Measurements from ENCODE around the gene USP7.
"Not testable (repeated sequence)": the region's sequence is repeated elsewhere in the genome, so short reads cannot be mapped to it uniquely, and the experiment has no call there.

USP7 gene

DNA sequence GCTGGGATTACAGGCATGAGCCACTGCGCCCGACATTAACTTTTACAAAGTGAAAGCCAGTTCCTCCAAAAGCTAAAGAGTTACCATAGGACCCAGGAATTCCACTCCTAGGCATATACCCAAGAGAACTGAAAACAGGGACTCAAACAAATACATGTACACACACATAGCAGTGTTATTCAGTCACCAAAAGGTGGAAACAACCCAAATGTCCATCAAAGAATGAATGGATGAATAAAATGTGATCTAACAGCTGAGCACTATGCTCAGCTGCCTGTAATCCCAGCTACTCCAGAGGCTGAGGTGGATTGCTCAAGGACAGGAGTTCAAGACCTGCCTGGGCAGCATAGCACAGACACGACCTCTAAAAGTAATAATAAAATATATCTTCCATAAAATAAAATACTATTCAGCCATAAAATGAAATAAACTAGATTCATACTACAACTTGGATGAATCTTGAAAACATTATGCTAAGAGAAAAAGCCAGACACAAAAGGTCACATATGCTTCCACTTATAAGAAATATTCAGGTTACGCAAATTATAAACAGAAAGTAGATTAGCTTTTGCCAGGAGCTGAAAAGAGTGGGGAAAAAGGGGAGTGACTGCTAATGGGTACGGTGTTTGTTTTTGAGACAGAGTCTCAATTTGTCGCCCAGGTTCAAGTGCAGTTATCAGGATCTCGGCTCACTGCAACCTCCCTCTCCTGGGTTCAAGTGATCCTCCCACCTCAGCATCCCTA, 9.3 kb upstream of the USP7 start:
- no peak for DNase-seq

DNA sequence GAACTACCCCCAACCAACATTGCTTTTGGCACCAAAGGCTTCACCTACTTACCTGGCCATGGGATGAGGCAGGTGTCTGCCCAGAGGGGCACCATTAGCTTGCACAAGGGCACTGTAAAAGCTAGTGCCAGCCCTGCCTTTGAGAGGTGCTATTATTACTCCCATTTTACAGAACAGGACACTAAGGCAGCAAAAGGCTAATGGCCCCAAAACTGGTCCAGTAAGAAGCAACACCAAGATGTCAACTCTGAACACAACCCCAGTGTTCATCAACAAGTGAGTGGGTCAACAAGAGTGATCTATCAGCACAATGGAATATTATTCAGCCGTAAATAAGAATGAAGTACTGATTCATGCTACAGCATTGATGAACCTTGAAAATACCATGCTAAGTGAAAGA, 7.7 kb upstream of the USP7 start:
- DNase-seq, result no peak

DNA sequence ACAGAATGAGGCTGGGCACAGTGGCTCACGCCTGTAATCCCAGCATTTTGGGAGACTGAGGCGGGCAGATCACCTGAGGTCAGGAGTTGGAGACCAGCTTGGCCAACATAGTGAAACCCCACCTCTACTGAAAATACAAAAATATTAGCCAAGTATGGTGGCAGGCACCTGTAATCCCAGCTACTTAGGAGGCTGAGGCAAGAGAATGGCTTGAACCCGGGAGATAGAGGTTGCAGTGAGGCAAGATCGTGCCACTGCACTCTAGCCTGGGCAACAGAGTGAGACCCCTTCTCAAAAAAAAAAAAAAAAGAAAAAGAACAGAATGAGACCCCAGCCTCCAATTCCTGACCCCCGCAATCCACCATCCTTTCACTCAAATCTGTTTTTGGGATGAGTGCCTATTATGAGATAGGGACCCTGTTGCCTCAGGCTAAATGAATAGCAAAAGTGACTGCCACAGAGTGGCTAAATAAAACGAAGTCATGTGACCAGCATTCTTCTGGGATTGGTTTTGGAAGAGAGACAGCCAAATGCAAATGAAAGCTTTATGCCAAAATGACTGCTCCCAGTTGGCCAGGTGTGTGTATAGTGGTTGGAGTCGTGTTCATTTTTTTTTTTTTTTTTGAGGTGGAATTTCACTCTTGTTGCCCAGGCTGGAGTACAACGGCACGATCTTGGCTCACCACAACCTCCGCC, 5.6 kb upstream of the USP7 start:
- not testable (repeated sequence) for DNase-seq

DNA sequence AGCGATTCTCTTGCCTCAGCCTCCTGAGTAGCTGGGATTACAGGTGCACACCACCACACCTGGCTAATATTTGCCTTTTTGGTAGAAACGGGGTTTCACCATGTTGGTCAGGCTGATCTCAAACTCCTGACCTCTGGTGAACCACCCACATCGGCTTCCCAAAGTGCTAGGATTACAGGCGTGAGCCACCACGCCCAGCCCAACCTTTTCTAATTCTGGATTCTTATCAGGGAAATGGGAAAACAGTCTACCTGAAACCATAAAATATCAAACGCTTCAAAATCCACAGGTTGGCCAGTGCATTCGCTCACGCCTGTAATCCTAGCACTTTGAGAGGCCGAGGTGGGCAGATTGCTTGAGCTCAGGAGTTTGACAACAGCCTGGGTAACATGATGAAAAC, 4.3 kb upstream of the USP7 start:
- DNase-seq, result not testable (repeated sequence)

DNA sequence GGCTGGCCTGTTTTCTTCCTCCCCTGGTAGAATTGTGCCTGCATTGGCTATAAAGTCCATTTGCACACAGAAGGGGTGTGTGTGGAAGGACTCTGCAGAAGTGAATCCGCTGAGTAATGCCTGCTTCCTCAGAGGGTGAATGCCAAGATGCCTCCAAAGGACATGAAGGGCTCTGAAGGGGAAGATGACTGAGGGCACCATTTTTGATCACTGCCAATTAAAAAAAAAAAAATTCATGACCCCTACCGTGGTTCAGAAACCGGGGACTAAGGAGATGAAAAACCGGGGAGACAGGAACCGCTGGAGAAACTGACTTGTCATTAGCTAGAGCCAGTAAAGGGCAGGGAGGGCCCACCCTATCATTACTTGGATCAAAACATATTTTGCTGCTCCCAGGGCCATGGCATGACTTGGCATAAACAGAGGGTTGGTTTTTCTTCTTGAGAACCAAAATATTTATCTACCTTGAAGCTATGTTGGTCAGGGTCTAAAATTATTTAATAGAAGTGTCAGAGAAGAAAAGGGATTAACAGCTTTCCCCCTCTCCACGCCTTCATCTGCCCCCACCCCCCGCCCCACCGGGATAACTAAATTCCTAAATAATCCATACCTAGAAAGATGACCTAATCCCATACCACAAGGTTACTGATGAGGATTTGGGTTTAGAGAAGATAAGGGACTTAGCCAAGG, 3.6 kb upstream of the USP7 start:
- DNase-seq, result no peak

DNA sequence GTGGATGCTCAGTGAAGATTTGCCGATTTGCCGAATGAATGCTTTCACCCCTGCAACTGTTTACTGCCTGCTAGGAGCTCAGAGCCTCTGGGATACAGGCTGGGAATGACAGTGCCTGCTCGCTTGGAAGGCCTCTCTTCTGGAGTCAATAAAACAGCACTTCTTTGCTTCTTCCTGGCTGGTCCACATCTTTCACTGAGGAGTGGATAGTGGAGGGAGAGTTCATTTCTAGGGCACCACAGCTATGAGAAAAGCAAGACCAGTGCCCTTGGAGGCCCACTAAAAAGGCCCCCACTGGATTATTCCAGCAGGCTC, 3.1 kb upstream of the USP7 start:
- DNase-seq, result no peak

DNA sequence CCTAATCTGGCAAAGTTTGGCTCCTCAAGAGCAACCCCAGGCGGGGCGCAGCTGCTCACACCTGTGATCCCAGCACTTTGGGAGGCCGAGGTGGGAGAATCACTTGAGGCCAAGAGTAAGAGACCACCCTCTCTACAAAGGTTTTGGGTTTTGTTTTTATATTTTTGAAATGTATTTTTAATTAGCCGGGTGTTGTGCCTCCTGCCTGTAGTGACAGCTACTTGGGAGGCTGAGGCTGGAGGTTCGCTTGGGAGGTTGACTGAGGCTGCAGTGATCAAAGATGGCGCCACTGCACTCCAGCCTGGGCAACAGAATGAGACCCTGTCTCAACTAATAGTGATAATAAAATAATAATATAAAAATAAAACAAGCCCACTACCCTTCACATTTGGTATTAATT, 756 bp upstream of the USP7 start:
- DNase-seq, result no peak

DNA sequence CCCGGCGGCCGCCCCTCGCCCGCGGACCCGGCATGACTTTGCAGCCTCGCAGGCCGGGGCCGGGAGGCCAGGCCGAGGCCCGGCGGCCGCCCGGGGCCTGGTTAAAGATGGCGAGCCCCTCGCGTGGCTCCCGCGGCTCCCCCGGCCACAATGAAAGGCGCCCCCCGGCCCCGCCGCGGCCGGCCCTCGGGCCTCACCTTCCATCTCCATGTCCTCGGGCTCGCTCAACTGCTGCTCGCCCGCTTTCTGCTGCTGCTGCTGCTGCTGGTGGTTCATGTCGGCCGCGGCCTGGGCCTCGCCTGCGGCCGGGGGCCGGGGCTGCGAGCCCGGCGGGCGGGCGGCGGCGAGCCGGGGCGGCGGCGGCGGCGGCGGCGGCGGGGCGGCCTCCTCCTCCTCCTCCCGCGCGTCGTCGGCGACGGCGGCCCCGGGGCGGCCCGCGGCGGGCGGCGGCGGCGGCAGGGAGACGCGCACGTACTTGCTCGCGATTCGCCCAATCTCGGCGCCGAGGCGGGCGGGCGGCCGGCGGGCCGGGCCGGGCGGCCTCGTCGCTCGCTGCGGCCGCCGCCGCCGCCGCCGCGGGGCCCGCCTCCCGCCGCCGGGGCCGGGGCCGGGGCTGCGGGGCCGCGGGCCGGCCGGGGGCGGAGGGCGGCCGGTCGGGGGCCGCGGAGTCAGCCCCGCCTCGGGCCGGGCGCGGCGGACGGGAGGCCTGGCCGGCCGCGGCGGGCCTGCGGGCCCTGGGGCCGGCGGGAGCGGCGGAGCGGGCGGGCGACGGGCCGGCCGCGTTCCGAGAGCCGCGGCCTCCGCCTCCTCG, 491 bp downstream of the USP7 start:
- no peak for DNase-seq

DNA sequence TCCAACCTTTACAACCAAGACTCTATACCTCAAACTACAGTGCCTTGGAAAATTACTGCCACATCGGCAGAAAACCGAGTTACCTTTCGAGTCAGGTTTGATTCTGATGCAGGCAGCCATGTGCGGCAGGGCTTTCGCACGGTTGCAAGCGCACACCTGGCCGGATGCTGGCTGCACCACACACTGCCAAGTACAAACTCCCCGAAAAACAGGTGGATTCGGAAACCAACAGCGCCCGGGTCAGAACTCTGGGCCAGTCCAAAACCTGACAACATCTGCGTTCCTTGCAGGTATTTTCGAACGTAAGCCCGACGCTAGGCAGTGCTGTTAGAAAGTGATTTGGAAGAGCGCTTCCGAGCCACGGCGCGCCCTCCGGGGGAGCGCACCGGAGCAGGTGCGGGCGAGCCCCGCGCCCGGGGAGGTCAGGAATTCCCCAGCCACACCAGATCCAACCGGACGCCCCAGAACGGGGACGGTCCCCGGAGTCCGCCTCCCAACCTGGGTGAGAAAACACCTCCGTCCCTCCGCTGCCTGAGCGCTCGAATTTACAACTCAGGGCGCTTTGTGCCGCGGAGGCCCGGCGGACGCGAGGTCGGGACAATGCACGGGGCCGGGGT, 1.2 kb downstream of the USP7 start:
- DNase-seq, result no peak

DNA sequence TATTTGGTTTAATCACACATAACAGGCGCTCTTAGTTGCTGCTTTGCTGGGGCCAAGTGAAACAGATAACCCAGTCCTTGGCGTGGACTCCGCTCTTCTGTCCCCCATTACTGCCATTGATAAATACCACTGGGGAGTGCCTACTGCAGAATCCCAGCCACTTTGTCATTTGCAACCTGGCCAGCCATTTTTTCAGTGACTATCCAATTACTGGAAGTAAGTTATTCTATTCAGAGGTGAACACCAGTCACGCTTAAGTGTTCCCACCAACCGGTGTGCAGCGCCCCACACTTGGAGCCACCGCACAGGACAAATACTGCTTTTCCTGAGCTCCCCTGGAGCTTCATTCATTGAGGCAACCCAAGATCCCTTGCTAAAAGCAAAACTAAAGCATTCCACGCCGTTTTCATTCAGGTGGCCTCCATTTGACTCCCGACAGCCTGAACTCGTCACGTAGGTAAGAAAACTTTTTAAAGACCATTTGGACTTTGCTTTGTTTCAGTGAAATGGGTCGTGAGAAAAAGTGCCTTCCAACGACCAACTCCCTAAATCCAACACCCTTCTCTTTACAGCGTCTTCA, 1.8 kb downstream of the USP7 start:
- no peak for DNase-seq

DNA sequence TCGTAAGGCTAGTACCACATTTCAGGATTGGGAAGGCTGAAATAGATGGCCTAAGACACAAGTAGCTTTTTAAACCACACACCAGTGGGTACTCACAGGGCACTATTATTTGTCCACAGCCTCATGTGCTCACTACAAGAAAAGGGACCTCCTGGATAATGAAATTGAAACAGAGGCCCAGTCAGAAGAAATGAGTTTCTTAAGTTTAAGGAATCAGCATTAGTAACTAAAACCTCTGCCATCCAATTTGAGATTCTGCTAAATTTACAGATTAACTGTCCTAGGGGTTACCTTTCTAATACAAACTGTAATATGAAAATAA, 3.0 kb downstream of the USP7 start:
- no peak for DNase-seq

DNA sequence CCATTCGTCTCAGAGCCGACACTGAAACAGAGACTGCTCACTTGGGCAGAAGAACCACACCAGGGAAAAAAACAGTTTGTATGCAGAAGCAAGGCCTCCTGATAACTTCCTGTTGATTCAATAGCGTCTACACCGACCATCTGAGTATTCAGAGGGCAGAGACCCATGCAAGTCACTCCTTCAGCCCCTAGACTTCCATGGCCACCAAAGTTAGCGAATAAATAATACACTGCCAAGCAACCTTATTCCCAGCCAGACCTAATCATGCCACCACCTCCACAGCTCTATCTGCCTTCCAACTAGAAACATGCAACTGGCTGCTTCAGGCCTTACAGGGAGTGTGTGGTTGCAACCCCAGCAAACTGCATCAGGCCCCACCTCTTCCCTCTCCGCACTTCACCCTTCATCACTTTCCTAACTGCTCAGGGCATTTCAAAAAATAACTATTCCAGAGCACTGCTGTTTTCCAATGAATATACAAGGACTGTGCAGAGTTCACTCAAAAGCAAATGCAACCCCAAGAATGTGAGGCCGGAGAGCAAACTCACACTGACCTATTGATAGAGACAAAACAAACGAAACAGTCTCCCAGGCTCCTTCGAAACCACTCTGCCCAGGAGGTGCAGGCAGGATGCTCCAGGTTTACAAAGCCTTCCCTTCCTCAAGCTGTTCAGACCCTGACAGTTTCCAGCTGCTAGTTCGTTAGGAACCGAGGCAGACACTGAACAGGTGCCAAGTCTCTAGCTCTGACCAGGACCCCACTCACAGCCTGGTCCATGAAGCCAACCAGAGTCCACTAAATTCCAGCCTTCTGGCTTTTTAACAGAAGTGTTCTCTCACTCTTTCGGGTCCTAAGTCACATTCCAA, 3.6 kb downstream of the USP7 start:
- no peak for DNase-seq

DNA sequence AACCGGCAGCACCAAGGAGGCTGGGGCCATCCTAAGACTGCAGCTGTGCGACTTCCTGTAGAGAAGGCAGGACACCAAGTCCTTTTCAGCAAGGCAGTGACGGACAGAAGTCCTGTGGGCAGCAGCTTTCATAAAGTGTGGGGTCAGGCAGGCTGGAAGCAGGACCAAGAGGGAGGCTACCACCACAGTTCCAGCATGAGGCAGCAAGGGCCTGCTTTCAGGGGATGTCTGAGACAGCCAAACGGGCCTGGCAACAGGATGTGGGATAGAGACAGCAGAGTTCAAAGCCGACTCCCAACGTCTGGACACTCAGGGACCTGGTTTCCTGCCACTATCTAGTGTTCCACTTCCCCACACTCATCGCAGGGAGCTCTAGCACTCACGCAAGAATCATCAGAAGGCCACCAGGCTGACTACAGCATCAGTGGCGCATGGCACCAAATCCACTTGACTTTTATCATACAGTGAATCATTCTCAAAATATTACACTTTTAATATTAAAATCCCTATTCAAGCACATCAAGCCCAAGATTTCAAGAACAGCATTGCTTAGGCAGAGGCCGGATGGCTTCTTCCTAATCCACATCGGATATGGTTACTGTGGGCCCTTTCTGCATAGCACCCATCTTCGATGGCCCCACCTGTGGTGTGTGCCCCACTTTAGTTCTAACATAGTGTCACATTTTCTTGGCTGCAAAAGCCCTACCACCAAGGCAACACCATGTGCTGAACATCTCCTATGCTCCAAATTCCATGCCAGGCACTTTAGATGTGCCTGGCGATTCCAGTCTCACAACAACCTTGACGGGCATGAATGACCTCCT, 5.2 kb downstream of the USP7 start:
- DNase-seq, result peak in 1 of 2 experiments; percentile 54

DNA sequence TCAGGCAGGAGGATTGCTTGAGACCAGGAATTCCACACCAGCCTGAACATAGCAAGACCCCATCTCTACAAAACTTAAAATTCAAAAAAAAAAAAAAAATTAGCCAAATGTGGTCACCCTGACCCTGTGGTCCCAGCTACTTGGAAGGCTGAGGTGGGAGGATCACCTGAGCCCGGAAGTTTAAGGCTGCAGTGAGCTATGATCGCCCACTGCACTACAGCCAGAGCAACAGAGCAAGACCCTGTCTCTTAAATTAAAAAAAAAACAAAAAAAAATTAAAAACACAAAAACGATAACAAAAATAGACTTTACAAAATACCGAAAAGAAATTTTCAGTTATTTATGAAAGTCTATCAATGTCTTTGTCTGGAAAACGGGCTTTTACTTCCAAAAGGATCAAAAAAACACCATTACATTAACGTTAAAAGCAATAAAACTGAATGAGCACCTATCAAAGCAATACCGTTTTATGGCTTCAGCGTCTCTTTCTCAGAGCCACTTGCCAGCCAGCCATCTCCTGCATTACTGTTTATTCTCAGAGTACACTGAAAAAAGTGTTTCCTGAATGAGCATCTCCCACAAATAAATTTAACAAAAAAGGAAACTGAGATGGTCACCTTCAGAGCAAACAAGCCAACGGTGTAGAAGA, 6.1 kb downstream of the USP7 start:
- DNase-seq, result no peak

DNA sequence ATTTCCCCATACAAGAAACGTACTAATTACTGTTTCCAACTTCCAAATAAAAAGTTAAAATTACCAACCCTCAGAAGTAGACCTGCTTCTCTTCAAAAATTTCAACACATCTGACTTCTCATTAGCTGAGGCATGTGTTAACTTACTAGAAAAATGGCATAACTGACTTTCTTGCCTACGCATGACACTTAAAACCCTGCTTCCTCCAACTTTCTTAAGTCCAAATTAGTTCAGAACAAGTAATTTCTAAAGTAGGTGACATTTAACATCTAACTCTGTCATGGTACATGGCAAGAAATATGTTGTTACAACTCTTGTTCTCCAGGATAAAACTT, 6.7 kb downstream of the USP7 start:
- no peak for DNase-seq

DNA sequence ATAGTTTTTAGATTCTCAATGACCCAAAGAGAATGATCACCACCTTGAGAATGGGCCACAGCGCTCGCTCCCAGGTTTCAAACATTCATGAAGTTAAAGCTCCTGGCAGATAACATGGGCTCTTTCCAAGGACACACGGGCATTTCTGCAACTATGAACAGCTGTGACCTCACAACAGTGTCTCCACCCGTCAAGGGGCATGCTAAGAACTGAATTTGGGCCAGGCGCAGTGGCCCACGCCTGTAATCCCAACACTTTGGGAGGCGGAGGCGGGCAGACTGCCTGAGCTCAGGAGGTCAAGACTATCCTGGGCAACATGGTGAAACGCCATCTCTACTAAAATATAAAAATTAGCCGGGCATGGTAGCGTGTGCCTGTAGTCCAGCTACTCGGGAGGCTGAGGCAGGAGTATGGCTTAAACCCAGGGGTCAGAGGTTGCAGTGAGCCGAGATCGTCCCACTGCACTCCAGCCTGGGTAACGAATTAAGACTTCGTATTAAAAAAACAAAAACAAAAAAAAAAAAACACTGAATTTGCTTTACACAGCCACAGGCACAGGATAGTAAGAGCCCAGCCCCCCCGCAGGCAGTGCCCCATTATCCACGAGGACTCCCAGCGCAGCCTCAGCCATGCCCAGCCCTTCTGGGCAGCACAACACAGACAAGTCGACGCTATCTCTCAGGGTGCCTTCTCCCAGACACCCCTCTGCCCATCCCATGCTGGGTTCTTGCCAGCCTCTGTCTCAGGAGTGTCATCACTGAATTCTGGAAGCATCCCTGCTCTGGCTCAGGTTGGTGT, 7.2 kb downstream of the USP7 start:
- no peak for DNase-seq

DNA sequence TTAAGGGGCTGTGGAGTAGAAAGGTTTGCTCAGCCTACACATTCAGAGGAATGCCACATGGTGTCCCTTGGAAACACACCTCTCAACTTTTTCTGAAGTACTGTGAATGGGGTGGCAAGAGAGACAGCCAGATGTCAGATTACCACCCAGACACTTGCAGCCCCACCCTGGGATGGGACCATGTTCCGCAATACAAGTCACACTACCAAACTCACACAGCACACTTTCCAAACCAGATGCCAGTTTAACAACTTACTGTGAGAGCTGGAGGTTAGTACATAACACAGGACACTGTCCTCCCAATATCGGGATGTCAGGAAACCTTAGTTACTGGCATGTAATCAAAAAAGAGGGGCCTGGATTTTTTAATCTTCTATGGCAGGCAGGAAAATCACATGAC, 7.9 kb downstream of the USP7 start:
- DNase-seq, result no peak

DNA sequence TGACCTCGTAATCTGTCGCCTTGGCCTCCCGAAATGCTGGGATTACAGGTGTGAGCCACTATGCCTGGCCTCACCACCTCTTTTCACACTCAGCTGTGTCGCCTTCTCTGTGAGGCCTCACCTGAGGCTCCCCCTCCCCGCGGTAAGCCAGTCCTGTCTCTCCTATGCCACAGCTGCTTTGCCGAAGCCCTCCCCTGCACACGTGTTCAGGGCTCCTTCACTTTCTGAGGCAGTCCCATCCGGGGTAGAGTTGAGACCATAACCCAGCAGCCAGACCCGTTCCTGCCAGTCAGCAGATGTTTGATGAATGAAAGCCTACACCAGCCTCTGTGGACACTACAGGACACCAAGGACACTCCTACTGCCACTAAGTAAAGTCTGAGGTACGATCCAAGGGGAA, 10.6 kb downstream of the USP7 start:
- DNase-seq, result no peak

DNA sequence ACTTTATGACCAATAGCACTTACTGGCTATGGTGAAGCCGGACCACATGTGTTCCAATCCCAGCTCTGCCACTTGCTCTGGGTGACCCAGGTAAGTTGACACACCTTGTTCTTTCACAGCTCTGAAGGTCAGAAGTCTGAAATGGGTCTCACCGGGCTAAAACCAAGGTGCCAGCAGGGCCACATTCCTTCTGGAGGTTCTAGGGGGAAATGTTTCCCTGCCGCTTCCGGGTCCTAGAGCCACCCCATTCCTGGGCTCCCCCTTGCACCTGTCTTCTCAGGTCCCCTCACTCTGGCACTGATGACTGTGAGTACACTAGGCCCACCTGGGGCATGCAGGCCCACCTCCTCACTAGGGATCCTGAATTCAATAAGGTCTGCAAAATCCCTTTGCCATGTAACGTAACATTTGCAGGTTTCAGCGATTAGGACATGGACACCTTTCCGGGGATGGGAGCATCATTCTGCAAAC, 11.4 kb downstream of the USP7 start:
- DNase-seq, result no peak

Measured in SW 1271 (cell line).